Smooth muscle cell (in vitro differentiated cells): Measurements from ENCODE around the gene EPHA3. TPM values are rescaled to one million over a fixed set of nuclear protein-coding genes. Genes with fewer than 3 reads are reported as not detected.

Experiments
- DNase-seq: peaks from one replicate; lab custom pipeline; 2025; ENCODE audit not compliant: unreplicated experiment; lab: John Stamatoyannopoulos, UW
- H2AFZ ChIP-seq: fragments of 200-600 bp; sonication (generic); 2 replicates; pipeline ENCODE4 v1.6.0; 2016; ENCODE audit warnings: antibody characterized with exemption, low read depth, mild to moderate bottlenecking
- H3F3A ChIP-seq: fragments of 200-600 bp; sonication (generic); 2 replicates; pipeline ENCODE4 v1.6.0; 2017; ENCODE audit warnings: antibody characterized with exemption, low read depth
- H3K27ac ChIP-seq: fragments of 200-600 bp; sonication (generic); 2 replicates; pipeline ENCODE4 v1.5.1; 2016; ENCODE audit warnings: low read depth, mild to moderate bottlenecking
- H3K27me3 ChIP-seq: fragments of 200-600 bp; sonication (generic); 2 replicates; pipeline ENCODE4 v1.6.1; 2016; ENCODE audit warnings: low read depth, mild to moderate bottlenecking
- H3K36me3 ChIP-seq: fragments of 200-600 bp; sonication (generic); 2 replicates; pipeline ENCODE4 v1.5.1; 2016; ENCODE audit warnings: low read depth
- H3K4me1 ChIP-seq: fragments of 200-600 bp; sonication (generic); 2 replicates; pipeline ENCODE4 v1.5.1; 2016; ENCODE audit warnings: low read depth
- H3K4me2 ChIP-seq: fragments of 200-600 bp; sonication (generic); 2 replicates; pipeline ENCODE4 v1.6.0; 2016; ENCODE audit warnings: mild to moderate bottlenecking
- H3K4me3 ChIP-seq: fragments of 200-600 bp; sonication (generic); 2 replicates; pipeline ENCODE4 v1.5.1; 2016; ENCODE audit warnings: mild to moderate bottlenecking
- H3K79me2 ChIP-seq: fragments of 200-600 bp; sonication (generic); 2 replicates; pipeline ENCODE4 v1.6.0; 2016; ENCODE audit warnings: low read depth, mild to moderate bottlenecking
- H3K9ac ChIP-seq: fragments of 200-600 bp; sonication (generic); 2 replicates; pipeline ENCODE4 v1.6.0; 2016; ENCODE audit warnings: low read depth
- H3K9me3 ChIP-seq: fragments of 200-600 bp; sonication (generic); replicated peaks from 2 replicates; pipeline ENCODE4 v1.5.1; 2016; ENCODE audit warnings: low read depth
- H4K20me1 ChIP-seq: fragments of 200-600 bp; sonication (generic); 2 replicates; pipeline ENCODE4 v1.6.0; 2016; ENCODE audit warnings: low read depth
- CTCF ChIP-seq: fragments of 200-600 bp; sonication (generic); IDR thresholded peaks from 2 replicates; pipeline ENCODE4 v1.5.1; 2017; ENCODE audit warnings: borderline replicate concordance, mild to moderate bottlenecking, antibody characterized with exemption; ENCODE audit not compliant: insufficient read depth, poor library complexity, severe bottlenecking
- WGBS: methylation state at CpG from one replicate; pipeline ENCODE4 v1.1.7; 2016; ENCODE audit warnings: low lambda C conversion rate; 5-methylcytosine and 5-hydroxymethylcytosine counted together
- polyA plus RNA-seq: library from polyadenylated mRNA; unstranded; fragments of >200 nt; fragmentation: Nextera tagmentation; extraction: Ambion mirVana; gene quantifications from 2 replicates; pipeline ENCODE4 v1.2.1, GENCODE V29; 2016
- total RNA-seq: library from RNA; depleted of rRNA; stranded (reverse); fragments of >200 nt; gene quantifications from 2 replicates; pipeline ENCODE4 v1.2.3, GENCODE V29; 2014

The EPHA3 gene
- total and polyA plus RNA-seq, 2 experiments from 2014 or later: 0.62 to 1.7 TPM

- H3K79me2 ChIP-seq: no peaks in the 10 kb centered on the region
- H3K36me3 ChIP-seq: no peaks in the 10 kb centered on the region
- H3K4me2 ChIP-seq: no peak overlapping the region
- H3K9me3 ChIP-seq: no peaks in the 10 kb centered on the region
- no peak for TF ChIP-seq CTCF
- H2AFZ ChIP-seq: no peak overlapping the region
- DNase-seq: no peak
- no peak overlapping the region for H3K4me3 ChIP-seq
- H3K4me1 ChIP-seq: no peaks in the 10 kb centered on the region
- no peaks in the 10 kb centered on the region for H3F3A ChIP-seq
- no peak overlapping the region for H3K27ac ChIP-seq
- WGBS: 97% methylated on average over 4 of the region's 4 CpGs
- no peaks in the 10 kb centered on the region for H3K27me3 ChIP-seq
- no peak overlapping the region for H3K9ac ChIP-seq
- H4K20me1 ChIP-seq: no peaks in the 10 kb centered on the region
Measured at GRCh38 chr3:89449086-89449485, 341.7 kb downstream of the EPHA3 start.

GRCh38 chr3:89452066-89452465 lies 344.6 kb downstream of the EPHA3 start:
- Histone ChIP-seq H3K36me3 (no peaks in the 10 kb centered on the region), H3K79me2 (no peaks in the 10 kb centered on the region), H3K27ac (no peak overlapping the region), H4K20me1 (no peaks in the 10 kb centered on the region), H3K9ac (no peak overlapping the region), H3F3A (no peaks in the 10 kb centered on the region), H3K4me3 (no peak overlapping the region), H3K4me2 (no peak overlapping the region), H3K9me3 (no peaks in the 10 kb centered on the region), H3K4me1 (no peaks in the 10 kb centered on the region), H2AFZ (no peak overlapping the region), H3K27me3 (no peaks in the 10 kb centered on the region)
- WGBS: 66% methylated on average over 2 of the region's 2 CpGs
- TF ChIP-seq CTCF: no peak
- DNase-seq: no peak

DNA sequence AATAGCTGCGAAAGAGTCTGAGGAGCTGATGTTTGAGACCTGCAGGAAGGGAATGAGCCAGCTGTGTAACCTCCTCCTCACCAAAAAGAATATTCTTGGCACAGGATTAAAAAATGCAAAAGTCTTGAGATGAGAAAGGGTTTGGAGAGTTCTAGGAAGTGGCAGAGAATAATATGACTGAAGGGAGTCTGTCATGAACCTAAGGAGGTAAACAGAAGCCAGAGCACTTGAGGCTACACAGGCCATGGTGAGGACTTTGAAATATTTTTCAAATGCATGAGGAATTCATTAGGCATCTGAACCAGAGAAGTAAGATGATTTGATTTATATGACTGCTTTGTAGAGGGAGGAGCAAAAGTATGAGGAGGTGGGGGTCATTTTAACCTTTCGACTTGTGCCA lies 347.8 kb downstream of the EPHA3 start:
- Histone ChIP-seq H4K20me1 (no peaks in the 10 kb centered on the region), H3F3A (no peaks in the 10 kb centered on the region), H3K9ac (no peak overlapping the region), H2AFZ (no peak overlapping the region), H3K79me2 (no peaks in the 10 kb centered on the region), H3K36me3 (no peaks in the 10 kb centered on the region), H3K27me3 (no peaks in the 10 kb centered on the region), H3K9me3 (no peaks in the 10 kb centered on the region), H3K4me3 (no peak overlapping the region), H3K27ac (no peak overlapping the region), H3K4me2 (no peak overlapping the region), H3K4me1 (no peaks in the 10 kb centered on the region)
- 91% methylated on average over 2 of the region's 2 CpGs for WGBS
- DNase-seq: no peak
- no peak for TF ChIP-seq CTCF

GRCh38 chr3:89467898-89468363 lies 360.5 kb downstream of the EPHA3 start:
- H3K9me3 ChIP-seq: no peaks in the 10 kb centered on the region

More at GRCh38 chr3:89467898-89468363, 360.5 kb downstream of the EPHA3 start:
- H2AFZ ChIP-seq: peak overlapping the region; percentile 21
- TF ChIP-seq CTCF: no peak
- no peak overlapping the region for H3K4me3 ChIP-seq
- WGBS: 11% methylated on average over 4 of the region's 4 CpGs
- H3K4me2 ChIP-seq: no peak overlapping the region
- no peaks in the 10 kb centered on the region for H3K79me2 ChIP-seq
- DNase-seq: no peak
- no peaks in the 10 kb centered on the region for H4K20me1 ChIP-seq
- H3K27me3 ChIP-seq: no peaks in the 10 kb centered on the region
- H3K9ac ChIP-seq: no peak overlapping the region
- H3F3A ChIP-seq: no peaks in the 10 kb centered on the region
- H3K27ac ChIP-seq: no peak overlapping the region
- H3K36me3 ChIP-seq: no peaks in the 10 kb centered on the region
- H3K4me1 ChIP-seq: peaks cover 12% of the 10 kb centered on the region
